Stimulated activated CD4-positive, alpha-beta T cell treated with anti-CD3 and anti-CD28 coated beads, Interleukin-12 subunit alpha, Interleukin-12 subunit beta, amount 100 ng/mL, for 48 hours (primary cell): Measurements from ENCODE around the gene CCER1.

ENCODE experiments used
- DNase-seq, 3 donors: peaks; one replicate each; pipeline ENCODE4 v3.0.0-alpha.2; 2020; ENCODE audit warnings: low read depth in 2 of 3, low spot score in 1 of 3

The CCER1 gene

GRCh38 chr12:90969346-90969745 is 14.4 kb upstream of the CCER1 start:
- DNase-seq, result no peak

GRCh38 chr12:90965204-90965603 is 10.2 kb upstream of the CCER1 start:
- no peak for DNase-seq

GRCh38 chr12:90964616-90965015 is 9.6 kb upstream of the CCER1 start:
- no peak for DNase-seq

DNA sequence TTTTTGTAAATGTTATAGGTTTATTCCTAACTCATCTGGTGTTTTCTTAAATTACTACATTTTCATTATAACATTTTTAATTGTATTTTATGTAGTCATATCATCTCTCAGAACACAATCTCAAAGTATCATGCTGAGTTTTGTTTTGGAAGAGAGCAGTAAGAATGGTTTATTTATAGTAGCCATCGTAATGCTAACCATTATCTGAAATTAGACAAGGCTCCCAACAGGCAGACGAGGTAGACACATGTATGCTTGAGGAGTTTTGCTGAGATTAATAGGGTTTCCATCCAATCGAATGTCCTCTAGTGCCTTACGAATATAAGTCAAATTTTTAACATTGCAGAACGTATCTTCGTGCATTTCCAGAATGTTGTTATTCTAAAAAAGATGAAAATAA is 9.0 kb upstream of the CCER1 start:
- DNase-seq, result no peak

DNA sequence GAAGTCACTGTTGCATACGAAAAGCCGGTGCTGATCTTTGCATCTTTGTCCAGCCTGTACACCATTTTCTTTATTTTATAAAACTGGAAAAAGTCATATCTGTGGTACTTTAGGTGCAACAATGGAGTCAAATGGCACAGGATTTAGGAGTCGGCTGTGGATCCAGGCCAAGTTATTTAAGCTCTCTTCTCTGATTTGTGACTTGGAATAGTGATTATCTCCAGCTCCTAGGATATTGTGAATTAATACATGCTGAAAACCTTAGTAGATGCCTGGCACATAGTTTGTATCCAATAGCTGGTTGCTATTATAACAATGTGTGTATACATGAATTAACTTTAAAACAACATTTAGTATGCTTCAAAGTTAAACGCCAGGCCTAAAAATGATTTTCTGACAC is 6.2 kb upstream of the CCER1 start:
- DNase-seq, result no peak

DNA sequence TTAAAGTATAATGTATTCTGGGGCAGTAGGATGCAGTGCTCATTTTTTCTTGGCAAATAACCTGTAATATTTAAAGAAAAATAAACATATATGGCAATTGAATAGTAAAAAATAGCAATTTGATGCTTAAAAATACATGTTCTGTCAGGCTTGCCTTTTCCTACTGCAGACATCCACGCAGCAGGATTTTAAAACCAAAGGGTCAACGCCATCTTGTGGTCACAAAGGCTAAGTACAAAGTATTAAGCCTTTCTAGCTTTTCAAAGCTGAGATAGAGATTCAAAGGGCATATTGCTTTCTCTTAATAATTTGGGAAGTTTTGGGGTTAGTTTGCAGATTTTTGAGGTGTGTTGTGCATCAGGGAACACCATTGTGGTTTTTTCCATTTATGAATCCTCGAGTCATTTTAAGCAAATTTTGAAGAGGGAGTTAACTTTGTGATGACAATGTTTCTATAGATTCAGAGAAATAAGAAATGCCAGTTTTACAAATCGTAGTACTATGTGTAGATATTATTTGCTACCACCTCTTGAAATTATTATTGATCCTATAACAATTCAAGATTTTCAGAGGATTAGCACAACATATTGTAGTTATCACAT is 4.7 kb upstream of the CCER1 start:
- DNase-seq, result peak in 1 of 3 donors; percentile 12

- no peak for DNase-seq
Measured at GRCh38 chr12:90959032-90959431, 4.1 kb upstream of the CCER1 start.

- no peak for DNase-seq
Measured at GRCh38 chr12:90958347-90958746, 3.4 kb upstream of the CCER1 start.

DNA sequence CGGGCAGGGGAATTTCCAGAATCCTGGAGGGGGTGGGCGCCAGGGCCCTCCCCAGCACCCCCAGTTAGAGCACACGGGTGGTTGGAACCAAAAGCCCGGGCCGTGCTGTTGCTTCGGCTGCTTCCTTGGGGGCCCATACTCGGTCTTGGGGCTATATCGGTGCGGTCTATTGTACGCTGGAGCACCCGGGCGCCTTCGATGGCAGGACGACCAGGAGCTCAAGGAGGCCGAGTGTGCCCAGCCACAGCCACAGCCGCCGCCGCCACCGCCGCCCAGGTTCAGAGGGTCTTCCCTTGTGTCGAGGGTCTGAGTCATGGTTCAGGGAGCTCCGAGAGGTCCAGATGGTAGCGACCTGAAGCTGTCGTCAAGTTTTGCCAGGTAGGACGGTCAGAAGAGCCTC is 548 bp downstream of the CCER1 start:
- DNase-seq, result no peak

DNA sequence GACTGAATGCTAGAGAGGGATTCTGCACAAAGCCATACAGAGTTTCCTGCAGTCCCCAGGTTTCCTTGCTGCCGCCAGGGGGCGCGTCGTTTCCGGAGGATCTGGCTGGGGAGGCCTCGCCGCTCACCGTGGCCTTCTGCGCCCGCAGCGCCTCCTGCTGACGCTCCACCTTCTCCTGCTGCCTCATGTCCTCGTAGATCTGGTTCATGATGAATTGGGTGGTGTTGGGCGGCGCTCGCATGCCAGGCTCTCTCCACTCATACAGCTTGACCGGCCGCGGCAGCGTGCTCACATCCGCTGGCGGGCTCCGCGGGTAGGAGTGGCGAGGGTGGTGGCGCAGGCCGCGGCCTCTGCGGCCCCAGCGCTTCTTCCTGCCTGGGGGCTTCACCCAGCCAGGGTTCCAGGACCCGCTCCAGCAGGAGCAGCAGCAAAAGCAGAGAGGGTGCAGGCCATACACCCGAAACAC is 987 bp downstream of the CCER1 start:
- no peak for DNase-seq

DNA sequence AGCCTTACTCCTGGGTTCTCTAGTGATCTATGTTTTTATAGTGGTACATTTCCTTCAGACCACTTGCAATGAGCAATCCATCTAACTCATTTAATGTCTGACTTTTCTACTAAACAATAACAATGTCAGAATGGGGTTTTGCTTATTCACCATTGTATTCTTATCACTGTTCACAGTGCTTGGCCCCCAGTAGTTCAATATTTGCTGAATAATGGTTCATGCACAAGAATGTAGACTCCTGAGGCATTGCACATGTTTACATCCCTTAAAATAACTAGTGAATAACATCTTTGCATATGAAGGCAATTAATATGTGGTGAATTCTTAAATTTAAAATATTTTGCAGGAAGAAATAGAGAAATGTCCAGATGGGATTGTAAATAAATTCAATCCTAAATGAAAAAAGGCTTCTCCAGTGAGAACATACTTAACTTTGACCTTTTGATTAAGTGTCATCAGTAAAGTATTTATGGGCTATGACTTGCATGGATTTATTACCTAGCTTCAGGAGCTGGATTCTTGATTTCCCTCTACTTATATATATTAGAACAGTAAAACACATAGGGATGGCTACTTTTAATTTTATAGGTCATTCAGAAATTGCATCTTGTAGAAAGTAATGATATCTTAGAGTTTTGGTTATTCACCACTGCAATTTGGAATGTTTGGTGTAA is 3.4 kb downstream of the CCER1 start:
- no peak for DNase-seq

DNA sequence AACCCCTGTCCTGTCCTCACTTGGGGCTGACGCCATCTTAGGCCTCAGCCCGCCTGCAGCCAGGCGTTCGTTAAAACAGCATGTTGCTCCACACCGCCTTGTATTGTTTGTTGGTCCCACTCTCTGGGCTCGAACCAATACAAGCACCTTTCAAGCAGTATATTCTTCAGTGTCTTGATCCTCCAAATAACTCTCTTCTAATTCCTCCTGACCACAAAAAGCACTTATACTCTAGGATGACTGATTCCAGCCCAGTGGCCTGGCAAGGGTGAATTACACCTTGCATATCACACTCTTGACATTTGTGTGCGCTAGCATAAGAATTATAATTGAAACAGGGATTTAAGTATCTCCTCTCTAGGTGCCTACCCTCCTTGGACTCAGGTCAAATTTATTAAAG is 7.1 kb downstream of the CCER1 start:
- DNase-seq, result no peak

DNA sequence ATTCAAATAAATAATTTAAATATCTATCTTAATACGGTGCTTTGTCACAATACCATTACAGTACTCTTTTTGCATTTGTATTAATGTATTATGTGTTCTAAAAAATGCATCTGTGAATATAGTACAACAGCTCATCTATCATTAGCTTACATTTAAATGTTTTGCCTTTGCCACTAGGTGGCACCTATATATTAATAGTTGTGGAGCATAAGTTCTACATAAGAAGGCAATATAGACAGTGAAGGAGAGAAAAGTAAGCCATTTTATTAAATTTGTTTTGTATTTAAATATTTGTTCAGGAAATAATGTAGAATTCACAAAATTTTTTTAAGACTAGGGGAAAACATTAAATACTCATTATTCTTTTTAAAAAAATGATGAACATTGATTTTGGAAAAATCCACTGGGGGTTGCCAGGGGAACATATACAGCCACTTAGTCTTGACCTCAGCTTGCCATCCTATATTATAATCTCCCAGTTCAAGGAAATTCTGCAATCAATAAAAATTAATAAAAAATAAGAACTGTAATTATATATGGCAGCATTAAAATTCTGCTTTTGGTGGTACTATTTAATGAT is 9.8 kb downstream of the CCER1 start:
- DNase-seq, result no peak

- DNase-seq, result no peak
Measured at GRCh38 chr12:90943255-90943654, 11.7 kb downstream of the CCER1 start.

DNA sequence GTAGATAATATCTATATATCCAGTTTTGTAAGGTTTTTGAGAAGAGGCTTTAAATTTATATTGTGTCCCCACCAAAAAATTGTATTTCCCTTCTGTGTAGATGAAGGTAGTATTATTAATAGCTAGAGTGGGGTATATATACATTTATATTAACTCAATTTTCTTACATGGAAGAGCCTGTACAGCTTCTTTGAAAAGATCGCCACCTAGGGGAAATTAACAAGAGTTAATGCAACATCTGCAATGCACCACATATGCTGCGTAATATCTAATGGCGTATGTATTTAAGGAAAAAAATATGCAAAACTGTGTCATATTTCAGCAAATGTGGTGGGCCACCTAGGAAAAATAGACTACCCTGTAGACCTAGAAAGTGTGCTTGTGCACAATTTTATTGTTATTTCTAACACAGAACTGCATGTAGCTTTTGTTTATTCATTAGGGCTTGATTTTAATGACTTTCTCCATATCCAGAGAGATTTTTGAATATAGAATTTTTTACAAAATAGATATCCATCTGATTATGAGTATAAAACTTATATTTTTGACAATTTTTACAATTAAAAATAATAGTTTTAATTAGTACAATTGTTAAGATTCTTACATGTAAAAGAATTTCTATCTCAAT is 14.0 kb downstream of the CCER1 start:
- DNase-seq, result no peak

DNA sequence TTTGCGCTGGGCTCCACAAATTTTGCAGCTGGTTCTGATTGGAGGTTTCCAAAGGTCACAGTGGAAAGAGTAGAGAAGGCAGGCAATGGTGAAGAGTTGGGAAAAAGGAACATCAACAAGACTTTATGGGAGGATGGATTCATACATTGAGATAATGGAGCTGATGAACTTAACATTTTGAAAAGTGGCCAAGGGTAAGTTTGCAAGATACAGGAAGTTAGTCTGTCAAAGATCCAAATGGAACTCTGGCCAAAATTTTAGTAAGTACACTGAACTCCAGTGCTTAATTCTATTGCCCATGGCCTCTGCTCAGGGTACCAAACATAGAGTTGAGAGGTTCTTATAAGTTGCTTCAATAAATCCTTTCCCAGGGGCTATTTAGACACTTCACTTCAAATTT is 15.6 kb downstream of the CCER1 start:
- DNase-seq, result no peak

DNA sequence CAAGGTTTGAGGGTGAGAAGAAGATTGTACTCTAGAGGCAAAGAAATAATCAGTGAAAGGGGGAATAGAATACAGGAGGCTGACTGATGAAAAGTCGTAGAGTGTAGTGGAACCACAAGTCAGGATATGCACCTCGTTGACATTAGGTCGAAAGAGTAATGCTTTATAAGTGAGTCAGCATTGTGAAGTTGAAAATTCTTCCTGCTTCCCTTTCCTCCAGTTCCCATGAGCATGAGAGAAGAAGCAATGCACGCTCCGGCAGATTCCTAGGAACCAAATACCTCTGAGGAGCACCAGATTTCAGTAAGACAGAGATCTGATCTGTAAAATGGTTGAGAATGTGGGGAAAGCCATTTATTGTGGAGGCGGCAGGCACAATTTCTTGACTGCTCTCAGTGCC is 16.5 kb downstream of the CCER1 start:
- DNase-seq, result no peak

GRCh38 chr12:90937651-90938050 is 17.3 kb downstream of the CCER1 start:
- DNase-seq, result no peak

- DNase-seq, result no peak
Measured at GRCh38 chr12:90936230-90937005, 18.6 kb downstream of the CCER1 start.

DNA sequence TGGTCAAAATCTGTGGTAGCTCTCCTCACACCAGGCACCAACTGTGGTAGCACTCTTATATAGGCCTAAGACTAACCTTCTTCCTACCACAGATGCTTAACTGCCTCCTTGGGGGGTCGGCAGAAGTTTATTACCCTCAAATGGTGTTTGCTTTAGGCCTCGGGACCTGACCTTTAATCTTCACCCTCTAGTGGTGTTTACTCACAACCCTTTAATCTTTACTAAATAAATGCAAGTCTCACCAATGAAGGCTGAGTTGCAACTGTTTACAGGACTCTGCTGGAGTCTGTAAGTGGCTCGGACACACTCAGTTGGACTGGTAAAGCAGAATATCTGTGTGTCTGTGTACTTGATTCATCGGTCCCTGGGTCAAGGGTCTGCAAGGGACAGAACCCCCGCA is 29.4 kb downstream of the CCER1 start:
- no peak for DNase-seq

GRCh38 chr12:90924406-90924805 is 30.6 kb downstream of the CCER1 start:
- no peak for DNase-seq
